NCI-H82 treated with DMSO at 0.1 percent for 48 hours (cell line): ENCODE data around the gene CYB561D1.

Experiments
- DNase-seq: peaks from one replicate; lab custom pipeline; 2025; ENCODE audit not compliant: unreplicated experiment; lab: John Stamatoyannopoulos, UW

Gene CYB561D1

DNA sequence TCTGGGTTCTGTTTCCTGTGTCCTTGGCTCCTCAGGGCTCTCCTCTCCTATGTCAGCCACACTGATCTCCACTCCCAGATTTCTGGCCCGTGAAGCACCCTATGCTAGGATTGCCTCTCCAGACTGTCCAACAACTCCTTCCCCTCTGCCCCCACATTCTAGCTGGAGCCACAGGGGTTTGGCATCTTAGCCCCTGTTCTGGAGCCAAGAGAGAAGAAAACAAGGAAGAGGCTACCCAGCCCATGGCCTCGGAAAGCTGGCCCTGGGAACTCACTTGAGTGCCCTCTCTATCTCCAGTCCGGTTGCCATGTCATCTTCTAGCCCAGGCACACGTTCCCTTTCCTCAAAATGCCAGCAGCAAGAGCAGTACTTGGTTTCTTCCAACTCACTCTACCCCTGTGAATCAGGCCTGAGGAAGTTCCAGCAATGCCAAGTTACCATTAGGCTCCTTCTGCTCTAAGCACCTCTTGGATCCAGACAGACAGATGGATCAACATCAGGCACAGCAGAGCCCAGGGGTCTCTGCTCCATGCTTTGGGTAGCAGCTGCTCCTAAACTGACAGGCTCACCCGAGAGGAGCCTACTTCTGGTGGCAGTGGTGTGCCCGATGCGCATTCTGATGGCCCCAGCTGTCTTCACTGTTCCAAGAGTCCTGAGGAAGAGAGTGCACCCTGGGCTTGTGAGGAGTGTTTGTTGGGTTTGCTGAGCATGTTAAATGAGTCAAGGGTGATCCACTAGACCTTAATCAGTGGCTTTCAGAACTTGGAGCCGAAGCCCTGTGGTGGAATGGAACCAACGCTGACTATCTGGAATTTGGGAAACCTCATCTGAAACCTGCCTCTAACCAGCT lies 34.2 kb downstream of the CYB561D1 start:
- no peak for DNase-seq

DNA sequence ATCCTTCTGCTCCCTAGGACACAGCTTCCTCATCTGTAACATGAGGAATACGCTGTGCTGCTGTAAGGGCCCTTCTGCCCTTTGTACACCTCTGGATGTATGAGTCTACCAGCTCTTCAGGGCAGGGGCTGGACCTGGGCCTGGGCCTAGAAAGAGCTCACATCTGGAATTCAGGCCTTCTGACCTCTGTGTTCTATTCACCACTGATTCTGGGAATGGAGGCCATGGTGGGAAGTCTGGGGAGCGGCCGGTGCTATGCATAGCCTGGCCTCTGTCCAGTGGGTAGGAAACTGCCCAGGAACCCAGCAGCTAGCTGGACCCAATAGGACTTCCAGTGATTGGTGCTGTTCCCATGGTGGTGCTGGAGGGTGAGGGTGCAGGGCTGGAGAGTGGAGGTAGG lies 34.8 kb downstream of the CYB561D1 start:
- DNase-seq = no peak

- DNase-seq = no peak
These were observed 36.1 kb downstream of the CYB561D1 start for GRCh38 chr1:109529881-109530456.

DNA sequence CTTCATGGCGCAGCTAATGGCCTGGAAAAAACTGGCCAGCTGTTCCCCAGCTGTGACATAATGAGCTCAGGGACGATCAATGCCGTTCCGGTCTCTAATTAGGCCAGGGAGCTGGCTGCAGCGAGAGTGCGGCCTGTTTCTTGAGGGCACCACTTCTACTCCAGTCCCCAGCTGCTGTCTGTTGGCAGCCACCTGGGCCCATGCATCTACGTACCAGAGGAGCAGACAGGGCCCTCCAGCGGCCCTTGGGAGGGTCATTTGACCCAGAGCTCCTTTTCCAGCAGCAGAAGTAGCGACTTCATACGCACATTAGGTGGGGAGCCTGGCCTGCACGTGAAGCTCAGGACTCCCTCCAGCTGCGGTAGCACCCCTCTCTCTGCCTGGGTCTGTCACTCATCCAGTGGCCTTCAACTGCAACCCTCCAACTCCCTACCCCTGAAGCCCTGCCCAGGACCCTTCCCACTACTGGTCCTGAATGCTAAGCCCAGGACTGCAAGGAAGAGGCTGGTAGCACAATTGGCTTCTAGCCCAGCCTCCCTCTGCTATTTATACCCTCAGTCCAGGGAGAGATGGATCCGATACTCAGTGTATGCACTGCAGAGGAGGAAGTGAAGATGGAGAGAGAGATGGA lies 36.7 kb downstream of the CYB561D1 start:
- DNase-seq = peak; percentile 30

GRCh38 chr1:109531380-109531779 lies 37.5 kb downstream of the CYB561D1 start:
- no peak for DNase-seq

DNA sequence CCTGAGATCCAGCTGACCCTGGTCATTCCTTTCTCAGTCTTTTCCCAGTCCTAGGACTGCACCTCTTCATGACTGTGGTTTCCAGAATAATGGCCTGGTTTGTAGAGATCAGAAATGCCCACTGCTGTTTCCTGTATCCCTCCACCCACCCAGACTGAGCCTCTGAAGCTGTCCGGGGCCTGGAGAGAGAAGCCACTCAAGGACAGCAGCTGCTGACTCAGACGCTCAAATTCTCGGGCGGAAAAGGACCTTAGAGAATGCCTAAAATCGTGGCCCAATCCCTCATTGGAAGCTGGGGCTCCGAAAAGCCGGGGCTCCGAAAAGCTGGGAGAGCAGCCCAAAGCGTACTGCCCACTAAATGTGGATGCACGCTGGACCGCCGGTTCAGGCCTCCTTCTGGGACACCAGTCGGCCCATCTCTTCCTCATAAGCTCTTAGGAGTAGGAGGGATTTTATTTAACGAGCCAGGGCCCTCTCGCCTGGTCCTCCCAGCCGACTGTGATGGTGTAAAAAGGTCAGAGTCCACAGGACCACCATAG lies 38.0 kb downstream of the CYB561D1 start:
- no peak for DNase-seq

- DNase-seq = peak; percentile 36
These were observed 38.7 kb downstream of the CYB561D1 start for GRCh38 chr1:109532365-109533136.

- DNase-seq = no peak
These were observed 40.5 kb downstream of the CYB561D1 start for GRCh38 chr1:109534307-109534858.

- no peak for DNase-seq
These were observed 41.6 kb downstream of the CYB561D1 start for GRCh38 chr1:109535481-109535880.

DNA sequence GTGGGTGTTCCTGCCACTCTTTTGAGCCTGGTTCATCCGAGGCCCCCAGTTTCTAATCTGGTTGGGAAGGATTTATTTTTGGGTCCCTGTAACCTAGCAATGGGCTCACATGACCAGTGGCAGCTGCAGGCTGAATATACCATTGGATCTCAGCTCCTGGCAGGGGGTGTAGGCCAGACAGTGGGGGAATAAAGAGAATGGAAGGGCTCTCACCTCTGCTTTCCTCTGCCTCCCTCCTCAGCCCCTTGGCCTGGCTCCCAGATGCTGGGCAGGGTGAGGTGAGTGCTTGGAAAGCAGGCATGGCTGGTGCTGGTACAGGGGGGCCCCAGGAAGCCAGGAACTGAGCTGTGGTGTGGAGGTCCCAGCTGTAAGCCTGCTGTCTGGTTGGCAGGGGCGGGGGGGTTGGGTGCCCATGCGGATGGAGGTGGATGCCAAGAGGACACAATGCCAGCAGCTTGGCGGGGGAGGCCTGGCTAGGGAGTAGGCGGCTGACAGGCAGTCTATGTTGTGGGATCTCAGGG lies 42.1 kb downstream of the CYB561D1 start:
- peak; percentile 53 for DNase-seq

DNA sequence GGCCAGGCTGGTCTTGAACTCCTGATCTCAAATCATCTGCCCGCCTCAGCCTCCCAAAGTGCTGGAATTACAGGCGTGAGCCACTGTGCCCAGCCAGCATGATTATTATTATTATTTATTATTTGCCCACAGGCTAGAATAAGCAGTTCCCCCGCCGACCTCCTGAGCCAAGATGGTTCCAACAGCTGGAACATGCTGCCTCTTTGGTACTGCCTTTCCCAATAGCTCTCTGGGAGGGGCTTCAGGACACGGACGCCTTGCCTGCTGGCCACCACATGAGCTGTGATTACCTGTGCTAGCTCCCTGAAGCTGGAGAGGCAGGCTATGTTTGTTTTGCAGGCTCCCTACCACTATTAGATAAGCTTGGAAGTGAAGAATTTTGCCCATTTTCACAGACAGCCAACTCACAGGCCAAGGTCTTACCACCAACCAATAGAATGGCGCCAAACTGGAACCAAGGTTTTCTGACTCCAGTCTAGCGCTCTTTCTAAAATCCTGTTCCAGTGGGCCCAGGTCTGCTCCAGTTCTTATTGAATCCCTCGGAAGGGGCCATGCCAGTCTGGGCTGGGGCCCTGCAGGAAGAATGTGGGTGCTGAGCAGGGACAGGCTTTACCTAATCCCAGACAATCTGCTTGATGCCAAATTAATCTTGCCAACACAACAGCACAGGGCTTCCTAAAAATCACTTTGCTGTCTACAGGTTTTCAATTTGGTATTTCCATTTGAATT lies 43.7 kb downstream of the CYB561D1 start:
- DNase-seq = no peak

DNA sequence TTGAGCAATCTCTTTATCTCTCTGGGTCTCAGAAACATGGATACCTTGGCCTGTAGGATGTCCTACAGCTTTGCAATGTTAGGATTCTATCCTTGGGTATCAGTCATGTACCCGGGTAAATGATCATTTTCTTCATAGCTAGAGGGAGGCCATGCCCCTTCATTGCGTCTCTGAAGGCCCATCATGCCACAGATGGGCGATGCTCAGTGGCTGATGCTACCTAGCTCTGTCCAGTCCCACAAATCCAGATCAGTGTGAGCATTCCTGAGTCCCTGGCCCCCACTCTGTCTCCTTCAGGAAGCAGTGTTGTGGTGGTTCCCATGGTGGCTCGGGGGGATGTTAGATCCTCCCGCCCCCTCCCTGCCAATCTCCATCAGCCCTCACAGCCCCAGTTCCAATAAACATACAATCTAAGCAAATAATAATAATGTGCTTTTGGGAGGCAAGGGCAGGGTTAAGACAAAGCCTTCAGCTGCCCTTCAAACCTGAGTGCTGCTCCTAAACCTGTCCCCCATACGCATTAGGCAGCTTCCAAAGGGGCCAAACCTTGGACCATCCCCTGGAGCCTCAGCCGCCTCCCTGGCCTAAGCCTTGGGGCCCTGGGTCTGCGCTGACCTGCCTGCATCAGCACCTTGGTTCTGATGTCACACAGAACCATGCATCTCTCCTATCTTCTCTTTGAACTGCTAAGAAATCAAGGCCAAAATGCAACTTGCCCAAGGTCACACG lies 45.1 kb downstream of the CYB561D1 start:
- no peak for DNase-seq

DNA sequence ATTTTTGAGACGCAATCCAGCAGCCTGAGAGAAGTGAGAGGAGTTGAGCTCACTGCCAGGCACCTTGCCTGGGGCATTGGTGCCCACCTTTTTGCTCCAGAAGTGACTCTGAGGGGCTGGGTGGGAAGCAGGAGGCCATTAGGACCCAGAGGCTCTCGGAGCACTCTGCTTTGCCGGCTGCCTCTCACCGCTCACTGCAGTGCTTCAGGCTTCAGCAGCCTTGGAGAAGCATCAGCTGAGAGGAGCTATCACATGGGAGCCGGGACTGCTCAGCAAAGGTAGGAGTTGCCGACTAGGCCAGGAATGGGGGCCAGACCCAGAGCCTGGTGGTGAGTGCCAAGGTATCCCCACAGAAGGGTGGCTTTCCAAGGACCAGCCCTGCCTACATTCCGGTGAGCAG lies 45.8 kb downstream of the CYB561D1 start, which contains the start of gene GPR61:
GPR61 (plus strand) TSS at position 197 of the 400 bp plus-strand sequence. CDS start 3,151 bp downstream, outside the sequence.
- DNase-seq = no peak

- no peak for DNase-seq
These were observed 47.2 kb downstream of the CYB561D1 start for GRCh38 chr1:109541102-109541501.

GRCh38 chr1:109542657-109543056 lies 48.8 kb downstream of the CYB561D1 start:
- no peak for DNase-seq

- DNase-seq = no peak
These were observed 49.5 kb downstream of the CYB561D1 start for GRCh38 chr1:109543283-109543987.

DNA sequence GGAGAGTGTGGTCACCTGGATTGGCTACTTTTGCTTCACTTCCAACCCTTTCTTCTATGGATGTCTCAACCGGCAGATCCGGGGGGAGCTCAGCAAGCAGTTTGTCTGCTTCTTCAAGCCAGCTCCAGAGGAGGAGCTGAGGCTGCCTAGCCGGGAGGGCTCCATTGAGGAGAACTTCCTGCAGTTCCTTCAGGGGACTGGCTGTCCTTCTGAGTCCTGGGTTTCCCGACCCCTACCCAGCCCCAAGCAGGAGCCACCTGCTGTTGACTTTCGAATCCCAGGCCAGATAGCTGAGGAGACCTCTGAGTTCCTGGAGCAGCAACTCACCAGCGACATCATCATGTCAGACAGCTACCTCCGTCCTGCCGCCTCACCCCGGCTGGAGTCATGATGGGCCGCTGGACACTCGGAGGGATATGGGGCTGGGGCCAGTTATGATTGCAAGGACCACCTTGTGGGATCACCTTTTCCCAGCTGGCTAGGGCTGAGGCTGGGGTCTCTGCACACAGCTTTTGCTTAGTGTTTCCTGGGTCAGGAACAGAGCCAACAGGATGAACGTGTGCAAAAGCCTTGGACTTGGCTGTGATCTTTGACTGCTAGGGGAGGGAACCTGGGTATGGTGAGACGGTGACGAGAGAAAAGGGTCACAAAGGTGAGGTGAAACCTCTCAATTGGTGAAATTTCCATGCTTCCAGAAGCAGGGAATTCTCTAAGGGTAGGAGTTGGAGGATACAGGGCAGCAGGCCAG lies 50.3 kb downstream of the CYB561D1 start:
- DNase-seq = no peak
